ENCODE data around the gene KCNJ10. TPM values are rescaled to one million over a fixed set of nuclear protein-coding genes. Genes with fewer than 3 reads are reported as not detected.
A peak's percentile ranks its signal among the peaks of the same experiment; 100 is the strongest.
"Not testable (repeated sequence)": the region's sequence is repeated elsewhere in the genome, so short reads cannot be mapped to it uniquely, and the experiment has no call there.

The KCNJ10 gene
- polyA plus RNA-seq, 1 donor (not counting 4 experiments of a cell fraction or from before 2014, with no cell fraction given), result not detected

DNA sequence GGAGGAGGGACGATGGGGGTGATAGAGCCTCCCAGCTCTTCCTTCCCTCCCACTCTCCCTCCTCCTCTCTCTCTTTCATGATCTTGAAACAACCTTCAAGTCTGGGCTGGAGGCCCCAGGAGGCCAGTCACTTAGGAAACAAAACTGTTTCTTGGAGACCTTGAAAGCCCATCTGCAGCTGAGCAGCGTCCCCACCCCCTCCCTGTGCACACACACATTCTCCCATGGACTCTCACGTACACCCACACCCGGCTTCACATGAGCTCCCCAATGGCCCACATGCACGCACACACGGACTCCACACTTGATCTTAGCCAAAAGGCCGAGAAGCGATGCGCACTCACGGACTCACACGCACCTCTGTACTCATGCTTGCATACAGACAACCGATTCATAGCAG lies 42.4 kb upstream of the KCNJ10 start:
- dilution Hi-C loops (cut with MboI; ENCODE audit: extremely low pct_ligation_motif_present, low sequenced_read_pairs), result no loop called here
- no peak for TF ChIP-seq EZH2 (IDR thresholded peaks at IDR 0.05; ENCODE audit: low read length)
- TF ChIP-seq, protein P1, sequence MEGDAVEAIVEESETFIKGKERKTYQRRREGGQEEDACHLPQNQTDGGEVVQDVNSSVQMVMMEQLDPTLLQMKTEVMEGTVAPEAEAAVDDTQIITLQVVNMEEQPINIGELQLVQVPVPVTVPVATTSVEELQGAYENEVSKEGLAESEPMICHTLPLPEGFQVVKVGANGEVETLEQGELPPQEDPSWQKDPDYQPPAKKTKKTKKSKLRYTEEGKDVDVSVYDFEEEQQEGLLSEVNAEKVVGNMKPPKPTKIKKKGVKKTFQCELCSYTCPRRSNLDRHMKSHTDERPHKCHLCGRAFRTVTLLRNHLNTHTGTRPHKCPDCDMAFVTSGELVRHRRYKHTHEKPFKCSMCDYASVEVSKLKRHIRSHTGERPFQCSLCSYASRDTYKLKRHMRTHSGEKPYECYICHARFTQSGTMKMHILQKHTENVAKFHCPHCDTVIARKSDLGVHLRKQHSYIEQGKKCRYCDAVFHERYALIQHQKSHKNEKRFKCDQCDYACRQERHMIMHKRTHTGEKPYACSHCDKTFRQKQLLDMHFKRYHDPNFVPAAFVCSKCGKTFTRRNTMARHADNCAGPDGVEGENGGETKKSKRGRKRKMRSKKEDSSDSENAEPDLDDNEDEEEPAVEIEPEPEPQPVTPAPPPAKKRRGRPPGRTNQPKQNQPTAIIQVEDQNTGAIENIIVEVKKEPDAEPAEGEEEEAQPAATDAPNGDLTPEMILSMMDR (optimal IDR thresholded peaks at IDR 0.05 in 1 of 3, IDR thresholded peaks at IDR 0.05 in 1 of 3, conservative IDR thresholded peaks at IDR 0.05 in 1 of 3; ENCODE audit: extremely low read depth in 1 of 3, insufficient read depth in 2 of 3, low read length in 3 of 3), result no peak
- H3K9ac ChIP-seq (ENCODE audit: control insufficient read depth, extremely low read depth, insufficient read depth, low read length), result no peak overlapping the region
- no peaks in the 10 kb centered on the region for H3K9me1 ChIP-seq (ENCODE audit: control insufficient read depth, extremely low read depth, insufficient read depth, low read length)
- H3K4me2 ChIP-seq (ENCODE audit: control insufficient read depth, extremely low read depth, insufficient read depth, low read depth, low read length), result no peak overlapping the region
- no peaks in the 10 kb centered on the region for H3K9me3 ChIP-seq (ENCODE audit: control insufficient read depth, low read depth, low read length)
- H3K4me3 ChIP-seq (ENCODE audit: control insufficient read depth in 2 of 3, extremely low read depth in 1 of 3, insufficient read depth in 2 of 3, low read depth in 1 of 3, low read length in 3 of 3), result no peak overlapping the region
- no peak for DNase-seq (ENCODE audit: low read depth, low spot score)
- H3K4me1 ChIP-seq (ENCODE audit: control insufficient read depth, extremely low read depth, insufficient read depth, low read length), result peaks cover 12% of the 10 kb centered on the region
- peak; percentile 70 for FAIRE-seq
- H3K27me3 ChIP-seq (ENCODE audit: control insufficient read depth, extremely low read depth, insufficient read depth, low read length), result no peaks in the 10 kb centered on the region
- H3K79me2 ChIP-seq (ENCODE audit: control insufficient read depth, insufficient read depth, low read length), result no peaks in the 10 kb centered on the region
- no peak overlapping the region for H3K27ac ChIP-seq (ENCODE audit: control insufficient read depth, insufficient read depth, low read length)
- no peaks in the 10 kb centered on the region for H3K36me3 ChIP-seq (ENCODE audit: control insufficient read depth in 2 of 2, extremely low read depth in 1 of 2, insufficient read depth in 2 of 2, low read length in 2 of 2)
- no peaks in the 10 kb centered on the region for H4K20me1 ChIP-seq (ENCODE audit: control insufficient read depth, extremely low read depth, insufficient read depth, low read length)
- no peak overlapping the region for H2AFZ ChIP-seq (ENCODE audit: control insufficient read depth, low read length)

DNA sequence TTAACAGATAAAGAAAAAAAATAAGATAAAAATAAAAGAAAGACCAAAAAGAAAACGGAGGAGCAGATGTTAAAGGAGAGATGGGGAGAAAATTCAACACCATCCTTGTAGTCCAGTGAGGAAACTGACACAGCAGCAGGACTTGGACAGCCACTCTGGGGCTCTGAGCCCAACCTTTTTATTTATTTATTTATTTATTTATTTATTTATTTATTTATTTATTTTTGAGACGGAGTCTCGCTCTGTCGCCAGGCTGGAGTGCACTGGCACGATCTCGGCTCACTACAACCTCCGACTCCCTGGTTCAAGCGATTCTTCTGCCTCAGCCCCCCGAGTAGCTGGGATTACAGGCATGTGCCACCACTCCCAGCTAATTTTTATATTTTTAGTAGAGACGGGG lies 41.5 kb upstream of the KCNJ10 start:
- dilution Hi-C loops (cut with MboI; ENCODE audit: extremely low pct_ligation_motif_present, low sequenced_read_pairs); H3K9me3 ChIP-seq (ENCODE audit: control insufficient read depth, low read depth, low read length); H3K4me2 ChIP-seq (ENCODE audit: control insufficient read depth, extremely low read depth, insufficient read depth, low read depth, low read length); H3K9me1 ChIP-seq (ENCODE audit: control insufficient read depth, extremely low read depth, insufficient read depth, low read length); H2AFZ ChIP-seq (ENCODE audit: control insufficient read depth, low read length); H3K4me1 ChIP-seq (ENCODE audit: control insufficient read depth, extremely low read depth, insufficient read depth, low read length); H3K27me3 ChIP-seq (ENCODE audit: control insufficient read depth, extremely low read depth, insufficient read depth, low read length); H3K4me3 ChIP-seq (ENCODE audit: control insufficient read depth in 2 of 3, extremely low read depth in 1 of 3, insufficient read depth in 2 of 3, low read depth in 1 of 3, low read length in 3 of 3); DNase-seq (ENCODE audit: low read depth, low spot score); H3K27ac ChIP-seq (ENCODE audit: control insufficient read depth, insufficient read depth, low read length); H3K79me2 ChIP-seq (ENCODE audit: control insufficient read depth, insufficient read depth, low read length); FAIRE-seq; H4K20me1 ChIP-seq (ENCODE audit: control insufficient read depth, extremely low read depth, insufficient read depth, low read length); H3K36me3 ChIP-seq (ENCODE audit: control insufficient read depth in 2 of 2, extremely low read depth in 1 of 2, insufficient read depth in 2 of 2, low read length in 2 of 2); H3K9ac ChIP-seq (ENCODE audit: control insufficient read depth, extremely low read depth, insufficient read depth, low read length): not testable (repeated sequence)

DNA sequence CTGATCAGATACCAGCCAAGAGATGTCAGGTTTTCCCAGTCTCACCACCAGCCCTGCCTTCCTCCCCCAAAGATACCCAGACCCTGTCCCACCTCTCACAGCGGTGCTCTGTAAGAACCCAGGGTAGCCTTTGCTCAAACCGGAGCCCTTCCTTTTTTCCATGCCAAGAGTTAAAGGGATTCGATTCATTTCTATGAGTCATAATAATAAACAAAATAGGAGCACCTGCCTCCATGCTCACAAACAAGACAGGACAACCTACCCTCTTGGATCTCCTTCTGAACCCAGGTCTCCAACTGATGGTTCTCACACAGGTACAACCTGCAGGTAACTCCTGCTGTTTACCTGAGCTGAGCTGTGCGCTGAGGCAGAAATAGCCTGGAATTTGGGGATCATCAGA lies 39.7 kb upstream of the KCNJ10 start:
- Histone ChIP-seq H3K36me3 (ENCODE audit: control insufficient read depth in 2 of 2, extremely low read depth in 1 of 2, insufficient read depth in 2 of 2, low read length in 2 of 2) (no peaks in the 10 kb centered on the region), H3K4me3 (ENCODE audit: control insufficient read depth in 2 of 3, extremely low read depth in 1 of 3, insufficient read depth in 2 of 3, low read depth in 1 of 3, low read length in 3 of 3) (no peak overlapping the region), H4K20me1 (ENCODE audit: control insufficient read depth, extremely low read depth, insufficient read depth, low read length) (no peaks in the 10 kb centered on the region), H3K9me3 (ENCODE audit: control insufficient read depth, low read depth, low read length) (no peaks in the 10 kb centered on the region), H3K4me2 (ENCODE audit: control insufficient read depth, extremely low read depth, insufficient read depth, low read depth, low read length) (no peak overlapping the region), H3K9me1 (ENCODE audit: control insufficient read depth, extremely low read depth, insufficient read depth, low read length) (no peaks in the 10 kb centered on the region), H2AFZ (ENCODE audit: control insufficient read depth, low read length) (no peak overlapping the region), H3K4me1 (ENCODE audit: control insufficient read depth, extremely low read depth, insufficient read depth, low read length) (peaks cover 3% of the 10 kb centered on the region), H3K79me2 (ENCODE audit: control insufficient read depth, insufficient read depth, low read length) (no peaks in the 10 kb centered on the region), H3K9ac (ENCODE audit: control insufficient read depth, extremely low read depth, insufficient read depth, low read length) (no peak overlapping the region), H3K27me3 (ENCODE audit: control insufficient read depth, extremely low read depth, insufficient read depth, low read length) (no peaks in the 10 kb centered on the region), H3K27ac (ENCODE audit: control insufficient read depth, insufficient read depth, low read length) (no peak overlapping the region)
- FAIRE-seq (no peak), DNase-seq (ENCODE audit: low read depth, low spot score) (no peak)
- TF ChIP-seq, protein P1 (optimal IDR thresholded peaks at IDR 0.05 in 1 of 3, IDR thresholded peaks at IDR 0.05 in 1 of 3, conservative IDR thresholded peaks at IDR 0.05 in 1 of 3; ENCODE audit: extremely low read depth in 1 of 3, insufficient read depth in 2 of 3, low read length in 3 of 3), result no peak
- TF ChIP-seq EZH2 (IDR thresholded peaks at IDR 0.05; ENCODE audit: low read length), result no peak
- dilution Hi-C loops (cut with MboI; ENCODE audit: extremely low pct_ligation_motif_present, low sequenced_read_pairs), result loop anchor here (5.0 kb wide), 1 partner anchor 88 kb away; no protein-coding TSS in a partner anchor

Data from keratinocyte (primary cell).